Measurements from ENCODE around the gene GCK.
"Not testable (repeated sequence)": the region's sequence is repeated elsewhere in the genome, so short reads cannot be mapped to it uniquely, and the experiment has no call there.

Gene GCK

GRCh38 chr7:44177570-44178131, 11.6 kb downstream of the GCK start:
- DNase-seq (ENCODE audit: low read depth), result no peak

DNA sequence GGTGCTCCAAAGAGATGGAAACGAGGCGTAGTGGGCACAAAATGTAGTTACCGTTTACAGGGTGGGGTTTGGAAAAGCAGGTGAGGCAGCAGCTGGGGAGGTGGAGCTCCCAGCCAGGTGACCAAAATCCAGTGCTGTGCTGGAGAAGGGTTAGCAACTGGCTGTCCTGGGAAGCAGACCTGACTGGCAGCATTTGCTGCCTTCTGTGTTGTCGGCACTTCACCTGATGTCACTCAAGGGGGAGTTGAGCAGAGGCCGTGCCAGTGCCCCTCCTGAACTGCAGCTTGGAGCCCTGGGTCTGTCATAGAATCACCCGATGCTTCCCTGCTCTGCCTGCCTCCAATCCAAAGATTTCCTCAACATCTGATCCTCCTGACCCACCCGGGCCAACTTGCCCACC, 12.8 kb downstream of the GCK start:
- no peak for DNase-seq (ENCODE audit: low read depth)

- DNase-seq (ENCODE audit: low read depth), result no peak
Observed at GRCh38 chr7:44175730-44176129, 13.5 kb downstream of the GCK start.

GRCh38 chr7:44174694-44174948, 14.6 kb downstream of the GCK start:
- DNase-seq (ENCODE audit: low read depth), result not testable (repeated sequence)

GRCh38 chr7:44173911-44174693, 15.1 kb downstream of the GCK start:
- DNase-seq (ENCODE audit: low read depth), result no peak

GRCh38 chr7:44172803-44173424, 16.3 kb downstream of the GCK start:
- no peak for DNase-seq (ENCODE audit: low read depth)

GRCh38 chr7:44172352-44172751, 16.9 kb downstream of the GCK start:
- DNase-seq (ENCODE audit: low read depth), result no peak

DNA sequence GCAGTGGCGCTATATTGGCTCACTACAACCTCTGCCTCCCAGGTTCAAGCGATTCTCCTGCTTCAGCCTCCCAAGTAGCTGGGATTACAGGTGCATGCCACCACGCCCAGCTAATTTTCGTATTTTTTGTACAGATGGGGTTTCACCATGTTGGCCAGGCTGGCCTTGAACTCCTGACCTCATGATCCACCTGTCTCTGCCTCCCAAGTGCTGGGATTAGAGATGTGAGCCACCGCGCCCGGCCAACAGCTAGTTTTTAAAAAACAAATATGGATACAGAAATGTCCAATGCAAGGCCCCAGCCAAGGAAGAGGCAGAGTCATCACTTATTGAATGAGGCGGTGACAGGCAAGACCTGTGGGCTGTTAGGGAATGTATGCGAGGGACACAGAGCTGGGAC, 17.3 kb downstream of the GCK start:
- DNase-seq (ENCODE audit: low read depth), result not testable (repeated sequence)

DNA sequence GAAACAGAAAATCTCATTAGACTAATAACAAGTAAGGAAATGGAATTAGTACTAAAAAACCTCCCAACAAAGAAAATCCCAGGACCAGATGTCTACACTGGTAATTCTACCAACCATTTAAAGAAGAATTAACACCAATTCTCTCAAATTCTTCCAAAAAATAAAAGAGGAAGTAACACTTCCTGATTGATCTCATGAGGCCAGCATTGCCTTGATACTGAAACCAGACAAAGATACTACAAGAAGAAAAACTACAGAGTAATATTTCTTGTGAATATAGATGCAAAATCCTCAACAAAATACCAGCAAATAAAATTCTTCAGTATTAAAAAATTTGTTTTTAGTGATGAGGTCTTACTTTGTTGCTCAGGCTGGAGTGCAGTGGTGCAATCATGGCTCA, 21.3 kb downstream of the GCK start:
- DNase-seq (ENCODE audit: low read depth), result no peak

DNA sequence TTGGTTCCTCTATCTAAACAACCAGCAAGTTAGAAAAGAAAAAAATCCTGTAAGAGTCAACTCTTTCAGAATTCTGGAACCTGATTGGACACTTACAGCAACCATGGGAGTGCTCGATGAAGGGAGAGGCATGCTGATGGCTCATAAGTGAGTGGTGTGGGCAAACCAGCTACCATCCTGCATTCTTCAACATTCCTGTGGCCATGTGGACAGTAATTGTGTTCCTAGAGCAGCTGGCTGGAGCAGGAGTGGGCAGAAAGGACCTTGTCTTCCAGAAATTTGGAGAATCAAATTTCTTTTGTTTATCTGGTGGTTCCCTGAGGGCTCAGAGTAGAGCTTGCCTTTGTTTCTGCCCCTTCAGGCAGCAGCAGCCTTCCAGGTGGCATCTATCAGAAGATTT, 25.6 kb downstream of the GCK start:
- no peak for DNase-seq (ENCODE audit: low read depth)

DNA sequence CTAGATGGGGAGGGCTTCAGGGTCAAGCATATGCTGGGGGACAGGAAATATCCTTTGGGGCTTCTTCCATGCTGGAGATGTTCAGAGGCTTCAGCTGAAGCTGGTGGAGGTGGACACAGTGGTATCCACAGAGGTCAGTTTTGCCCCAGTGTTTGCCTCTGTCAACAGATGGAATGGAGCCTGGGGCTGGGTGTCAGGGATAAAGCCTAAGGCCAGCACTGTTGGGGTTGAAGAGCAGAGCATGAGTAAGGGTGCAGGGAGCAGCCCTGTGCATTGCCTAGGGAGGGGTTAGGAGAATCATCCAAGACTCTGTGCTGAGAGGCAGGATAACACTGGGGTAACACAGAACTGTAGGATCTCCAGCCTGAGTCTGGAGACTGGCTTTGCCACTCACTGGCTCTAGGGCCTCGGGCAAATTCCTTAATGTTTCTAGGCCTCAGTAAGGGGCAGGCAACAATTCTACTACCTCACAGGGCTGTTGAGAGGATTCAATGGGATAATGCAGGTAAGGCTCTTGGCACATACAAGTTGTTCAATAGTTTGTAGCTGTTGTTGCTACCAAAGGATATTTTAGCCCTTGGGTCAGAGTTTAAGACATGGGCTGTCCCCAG, 26.3 kb downstream of the GCK start:
- DNase-seq (ENCODE audit: low read depth), result no peak

- no peak for DNase-seq (ENCODE audit: low read depth)
Observed at GRCh38 chr7:44162179-44162578, 27.1 kb downstream of the GCK start.

DNA sequence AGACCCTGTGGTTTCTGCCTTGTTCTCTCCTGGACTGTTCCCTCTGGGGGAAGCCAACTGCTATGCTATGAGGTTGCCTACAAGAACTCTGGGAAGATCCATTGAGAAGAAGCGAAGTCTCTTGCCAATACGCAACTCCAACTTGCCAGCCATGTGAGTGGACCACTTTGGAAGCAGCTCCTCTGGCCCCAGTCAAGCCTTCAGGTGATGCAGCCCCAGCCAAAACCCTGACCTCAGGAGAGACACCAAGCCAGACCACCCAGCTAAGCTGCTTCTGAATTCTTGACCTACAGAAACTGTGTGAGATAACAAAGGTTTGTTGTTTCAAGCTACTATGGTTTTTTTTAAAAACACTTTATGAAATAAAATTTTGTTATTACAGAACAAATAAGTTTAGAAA, 27.9 kb downstream of the GCK start:
- no peak for DNase-seq (ENCODE audit: low read depth)

DNA sequence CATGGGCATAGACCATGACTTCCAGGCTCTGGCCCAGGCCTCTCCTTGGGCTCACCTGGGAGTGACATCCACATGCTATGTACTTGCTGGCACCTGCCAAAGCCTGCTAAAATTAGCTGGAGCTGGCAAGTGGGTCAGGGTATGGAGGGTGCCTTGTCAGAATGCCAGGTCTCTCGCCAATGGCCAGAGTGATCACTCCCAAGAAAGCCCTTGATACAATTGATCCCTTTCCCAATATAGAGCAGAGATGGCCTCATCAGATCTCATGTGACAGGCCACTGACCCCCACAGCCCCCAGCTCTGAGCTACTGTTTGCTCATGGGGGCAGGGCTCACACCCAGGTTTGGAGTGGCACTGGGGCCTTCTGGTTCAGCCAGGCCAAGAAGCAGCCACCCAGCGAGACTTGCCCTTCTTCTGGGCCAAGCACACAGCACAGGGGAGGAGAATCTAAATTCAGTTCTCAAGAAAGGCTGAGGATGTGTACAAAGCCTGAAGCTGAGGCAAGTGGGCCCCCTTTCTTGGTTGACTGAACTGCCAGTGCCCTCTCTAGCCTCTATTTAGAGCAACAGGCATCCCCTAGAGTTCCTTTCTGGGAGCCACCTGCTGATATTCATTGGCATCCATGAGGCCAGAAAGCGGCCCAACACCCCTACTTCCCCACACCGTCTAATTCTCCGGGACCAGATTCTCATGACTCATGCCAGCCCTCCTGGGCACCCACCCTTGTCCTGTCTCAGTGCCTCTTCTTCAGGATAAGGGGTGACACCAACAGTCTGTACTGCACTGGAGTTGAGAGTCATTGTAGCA, 29.2 kb downstream of the GCK start:
- no peak for DNase-seq (ENCODE audit: low read depth)

DNA sequence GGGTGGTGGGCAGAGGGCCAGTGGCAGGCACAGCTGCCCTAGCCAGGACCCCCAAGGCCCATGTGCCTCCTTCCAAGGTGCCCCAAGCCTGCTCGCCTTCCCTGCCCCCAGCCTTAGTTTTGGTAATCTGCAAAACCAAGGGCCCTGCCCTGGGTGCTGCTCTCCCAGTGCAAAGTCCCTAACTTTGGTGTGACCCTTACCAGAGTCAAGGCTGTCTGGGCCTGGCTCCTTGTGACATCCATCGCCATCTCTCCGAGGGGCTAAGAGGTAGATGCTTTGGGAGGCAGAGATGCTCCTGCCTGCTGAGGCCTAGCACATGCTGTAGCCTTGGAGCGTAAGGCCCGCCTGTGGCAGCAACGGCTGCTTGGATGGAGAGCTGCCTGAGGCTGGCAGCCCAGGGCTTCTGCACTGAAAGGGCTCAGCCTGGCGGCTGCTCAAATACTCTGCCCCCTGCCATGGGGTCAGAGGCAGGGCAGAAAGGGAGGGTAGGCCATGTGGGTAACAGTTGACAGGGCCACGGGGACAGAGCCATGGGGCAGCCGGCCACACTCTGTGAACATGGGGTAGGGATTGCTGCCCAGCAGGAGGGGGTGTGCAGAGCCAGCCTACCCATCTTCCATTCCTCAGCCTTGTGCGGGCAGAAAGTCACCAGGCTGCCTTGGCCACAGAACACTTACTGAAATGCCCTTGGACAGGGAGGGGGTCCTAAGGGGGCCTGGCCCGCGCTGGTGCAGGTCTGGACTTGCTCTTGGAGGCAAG, 30.2 kb downstream of the GCK start:
- DNase-seq (ENCODE audit: low read depth), result no peak

DNA sequence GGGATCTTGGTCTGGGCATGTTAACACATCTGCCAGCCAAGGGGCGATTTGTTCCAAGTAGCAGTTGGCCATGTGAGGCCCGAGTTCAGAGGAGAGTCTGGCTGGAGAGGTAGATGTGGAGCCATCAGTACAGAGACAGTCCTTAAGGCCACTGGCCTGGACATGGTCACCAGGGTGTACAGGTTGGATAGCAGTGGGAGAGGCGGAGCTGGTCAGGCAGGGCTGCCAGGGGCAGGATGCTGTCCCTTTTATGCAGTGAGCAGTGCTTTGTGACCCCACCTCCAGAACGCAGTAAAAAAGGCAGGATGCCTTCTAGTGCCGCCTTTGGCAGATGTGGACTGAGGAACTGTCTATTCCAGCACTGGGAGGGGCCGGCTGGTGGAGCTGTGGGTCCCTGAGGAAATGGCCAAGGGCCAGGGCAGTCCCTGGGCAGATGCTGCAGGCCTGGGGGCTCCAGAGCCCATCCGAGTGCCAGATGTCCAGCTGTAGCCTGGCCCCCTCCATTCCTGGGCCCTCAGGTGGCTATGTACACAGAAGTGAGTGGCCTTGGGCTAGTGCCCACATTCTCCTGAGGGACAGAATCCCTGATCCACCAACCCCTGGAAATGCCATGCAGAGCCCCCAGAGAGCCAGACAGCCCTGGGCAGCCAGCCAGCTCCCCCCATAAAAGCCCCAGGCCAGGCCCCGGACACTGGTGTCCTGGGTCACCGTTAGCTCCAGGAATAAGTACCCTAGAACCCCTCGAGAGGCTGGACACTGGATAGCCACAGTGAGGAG, 31.0 kb downstream of the GCK start:
- no peak for DNase-seq (ENCODE audit: low read depth)

- DNase-seq (ENCODE audit: low read depth), result no peak
Observed at GRCh38 chr7:44157116-44158080, 31.8 kb downstream of the GCK start.

DNA sequence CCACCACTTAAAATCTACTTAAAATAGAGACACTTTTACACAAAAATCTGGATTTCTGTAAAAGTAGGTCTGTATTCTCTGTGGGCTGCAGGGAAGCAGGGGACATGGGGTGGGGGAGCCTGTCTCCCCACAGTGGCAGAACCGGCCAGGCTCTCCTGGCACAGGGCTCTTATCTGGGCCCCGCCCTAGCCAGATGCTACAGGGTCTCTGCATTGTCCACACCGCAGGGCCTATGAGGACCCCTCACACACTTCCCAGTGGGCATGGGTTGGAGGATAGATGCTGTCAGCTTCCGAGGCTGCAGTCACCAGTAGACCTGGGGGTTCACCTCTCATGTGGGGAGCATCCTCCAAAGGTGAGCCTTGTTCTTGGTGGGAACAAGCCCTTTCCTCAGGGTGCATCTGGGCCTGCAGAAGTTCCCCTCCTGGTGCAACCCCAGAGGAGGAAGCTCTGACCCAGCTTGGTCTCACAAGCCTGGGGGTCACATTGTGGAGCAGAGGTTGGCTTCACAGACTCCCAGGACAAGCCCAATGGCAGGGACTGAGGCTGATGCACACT, 32.7 kb downstream of the GCK start:
- DNase-seq (ENCODE audit: low read depth), result no peak
